SK-N-SH treated with all-trans-retinoic acid at 6 μM for 48 hours (cell line): ENCODE measurements around the gene ECEL1.

Experiments
- ARNTL ChIP-seq: fragments of 450-650 bp; formaldehyde crosslinking; IDR thresholded peaks from 2 replicates; pipeline ENCODE4 v1.5.0; 2020; ENCODE audit warnings: low read depth, mild to moderate bottlenecking, moderate library complexity, borderline replicate concordance
- ESRRG ChIP-seq: fragments of 250-450 bp; sonication (Bioruptor Pico); IDR thresholded peaks from 2 replicates; pipeline ENCODE4 v1.6.1; 2021; ENCODE audit warnings: mild to moderate bottlenecking
- RARB ChIP-seq: fragments of 250-450 bp; sonication (Bioruptor Pico); IDR thresholded peaks from 2 replicates; pipeline ENCODE4 v1.8.0; 2021; ENCODE audit warnings: mild to moderate bottlenecking, moderate library complexity
- TCF4 ChIP-seq: fragments of 250-450 bp; sonication (Bioruptor Pico); IDR thresholded peaks from 2 replicates; pipeline ENCODE4 v1.8.0; 2021; ENCODE audit warnings: mild to moderate bottlenecking, moderate library complexity, borderline replicate concordance
- ZFP3 ChIP-seq: fragments of 250-450 bp; sonication (Bioruptor Pico); IDR thresholded peaks from 2 replicates; pipeline ENCODE4 v1.5.0; 2020; ENCODE audit warnings: mild to moderate bottlenecking, moderate library complexity
- ZFP30 ChIP-seq: fragments of 450-650 bp; formaldehyde crosslinking; IDR thresholded peaks from 2 replicates; pipeline ENCODE4 v1.5.0; 2022; ENCODE audit warnings: mild to moderate bottlenecking, moderate library complexity
- ZNF565 ChIP-seq: fragments of 450-650 bp; formaldehyde crosslinking; conservative IDR thresholded peaks from 2 replicates; pipeline ENCODE4 v1.5.0; 2020; ENCODE audit warnings: low read depth, mild to moderate bottlenecking, moderate library complexity
- TF ChIP-seq, protein P1 (sequence below): fragments of 250-450 bp; sonication (Bioruptor Pico); IDR thresholded peaks from 2 replicates; pipeline ENCODE4 v1.8.0; 2020; ENCODE audit warnings: mild to moderate bottlenecking, moderate library complexity, borderline replicate concordance

DNA sequence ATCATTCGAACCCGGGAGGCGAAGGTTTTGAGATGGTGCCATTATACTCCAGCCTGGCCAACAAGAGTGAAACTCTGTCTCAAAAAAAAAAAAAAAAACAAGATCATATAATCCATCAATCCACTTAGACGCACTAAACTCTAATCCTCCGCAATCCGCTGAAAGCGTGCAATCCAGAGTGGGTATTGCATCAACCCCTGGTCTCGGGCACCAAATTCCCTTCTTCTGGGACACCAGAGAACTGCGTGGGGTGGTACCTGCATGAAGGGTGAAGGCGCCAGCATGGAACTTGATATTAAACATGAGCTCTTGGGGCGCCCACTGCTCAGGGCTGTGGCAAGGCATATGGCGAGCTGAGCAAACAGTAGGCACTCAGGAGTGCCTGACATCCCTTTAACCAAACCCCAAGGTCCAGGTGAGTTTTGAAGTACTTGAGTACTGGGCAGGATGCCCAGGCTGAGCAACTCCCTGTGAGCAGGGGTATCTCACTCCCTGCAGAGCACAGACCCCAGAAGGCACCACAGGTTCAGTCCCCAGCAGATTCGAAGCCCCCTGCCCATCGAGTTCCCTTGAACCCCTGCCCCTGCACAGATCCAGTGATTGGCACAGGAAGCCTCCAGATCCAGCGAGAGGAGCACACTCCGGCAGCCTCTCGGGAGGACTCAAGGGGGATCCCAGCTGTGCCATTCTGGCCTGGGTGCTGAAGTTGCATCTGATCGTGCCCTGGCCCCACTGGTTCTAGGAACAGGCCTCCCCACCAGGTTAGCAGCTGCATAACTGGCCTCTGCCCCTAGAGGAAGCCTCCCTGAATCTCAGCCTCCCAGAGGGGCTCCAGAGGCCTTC is 23.7 kb downstream of the ECEL1 start:
- TF ChIP-seq ZNF565 (CRISPR knock-in tag) = no peak
- TF ChIP-seq ZFP30 (CRISPR knock-in tag) = no peak
- TF ChIP-seq ESRRG (CRISPR knock-in tag) = no peak
- TF ChIP-seq RARB (CRISPR knock-in tag) = no peak
- TF ChIP-seq ZFP3 (CRISPR knock-in tag) = no peak
- no peak for TF ChIP-seq ARNTL (CRISPR knock-in tag)
- no peak for TF ChIP-seq TCF4 (CRISPR knock-in tag)
- TF ChIP-seq, protein P1, sequence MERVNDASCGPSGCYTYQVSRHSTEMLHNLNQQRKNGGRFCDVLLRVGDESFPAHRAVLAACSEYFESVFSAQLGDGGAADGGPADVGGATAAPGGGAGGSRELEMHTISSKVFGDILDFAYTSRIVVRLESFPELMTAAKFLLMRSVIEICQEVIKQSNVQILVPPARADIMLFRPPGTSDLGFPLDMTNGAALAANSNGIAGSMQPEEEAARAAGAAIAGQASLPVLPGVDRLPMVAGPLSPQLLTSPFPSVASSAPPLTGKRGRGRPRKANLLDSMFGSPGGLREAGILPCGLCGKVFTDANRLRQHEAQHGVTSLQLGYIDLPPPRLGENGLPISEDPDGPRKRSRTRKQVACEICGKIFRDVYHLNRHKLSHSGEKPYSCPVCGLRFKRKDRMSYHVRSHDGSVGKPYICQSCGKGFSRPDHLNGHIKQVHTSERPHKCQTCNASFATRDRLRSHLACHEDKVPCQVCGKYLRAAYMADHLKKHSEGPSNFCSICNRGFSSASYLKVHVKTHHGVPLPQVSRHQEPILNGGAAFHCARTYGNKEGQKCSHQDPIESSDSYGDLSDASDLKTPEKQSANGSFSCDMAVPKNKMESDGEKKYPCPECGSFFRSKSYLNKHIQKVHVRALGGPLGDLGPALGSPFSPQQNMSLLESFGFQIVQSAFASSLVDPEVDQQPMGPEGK (CRISPR knock-in tag) = no peak
